K562 (cell line): Measurements from ENCODE around the gene METTL25B. TPM values are rescaled to one million over a fixed set of nuclear protein-coding genes. Genes with fewer than 3 reads are reported as not detected.

Experiments used
- BCOR ChIP-seq: fragments of 450-650 bp; IDR thresholded peaks from 2 replicates; pipeline ENCODE4 v1.6.1; 2016
- BDP1 ChIP-seq: IDR thresholded peaks from 3 replicates; pipeline ENCODE4 v1.6.1; 2011; ENCODE audit not compliant: insufficient read length, insufficient read depth
- CAMTA2 ChIP-seq: fragments of 250-450 bp; sonication (Bioruptor Pico); conservative IDR thresholded peaks from 2 replicates; pipeline ENCODE4 v1.5.1; 2022
- CEBPZ ChIP-seq: fragments of 150-350 bp; IDR thresholded peaks from 2 replicates; pipeline ENCODE4 v1.6.1; 2014; ENCODE audit warnings: low read depth, mild to moderate bottlenecking, low read length, borderline replicate concordance
- EHMT2 ChIP-seq: fragments of 450-650 bp; IDR thresholded peaks from 2 replicates; pipeline ENCODE4 v1.6.1; 2018; ENCODE audit warnings: antibody characterized with exemption
- ETS1 ChIP-seq: conservative IDR thresholded peaks from 2 replicates; pipeline ENCODE4 v1.6.1; 2011; ENCODE audit warnings: low read depth, mild to moderate bottlenecking, low read length; ENCODE audit not compliant: control insufficient read depth
- FOXA3 ChIP-seq, 2 experiments: fragments of 450-650 bp in 1 of 2; sonication (generic) in 1 of 2; formaldehyde crosslinking; IDR thresholded peaks in 1 of 2; conservative IDR thresholded peaks in 1 of 2; 2 replicates each; pipeline versions ENCODE4 v1.4.0 to v1.8.0; 2020 to 2022; ENCODE audit warnings: mild to moderate bottlenecking in 2 of 2, missing genetic modification reagents in 1 of 2
- KAT2B ChIP-seq: IDR thresholded peaks from one replicate; pipeline ENCODE4 v1.6.1; 2012; ENCODE audit warnings: low read depth, mild to moderate bottlenecking, control low read depth, inconsistent platforms, low read length, moderate library complexity
- KDM5B ChIP-seq: fragments of 200-600 bp; sonication (generic); IDR thresholded peaks from 2 replicates; pipeline ENCODE4 v1.6.1; 2012; ENCODE audit warnings: low read depth, mild to moderate bottlenecking, moderate library complexity, low read length, control low read depth, inconsistent platforms; ENCODE audit not compliant: insufficient replicate concordance
- LCOR ChIP-seq: sonication (generic); formaldehyde crosslinking; IDR thresholded peaks from 2 replicates; pipeline ENCODE4 v1.8.0; 2022; ENCODE audit warnings: mild to moderate bottlenecking, missing genetic modification reagents
- MAFG ChIP-seq: fragments of 450-650 bp; conservative IDR thresholded peaks from 2 replicates; pipeline ENCODE4 v1.6.1; 2016; ENCODE audit warnings: missing genetic modification characterization, missing compliant biosample characterization
- PCBP1 ChIP-seq: fragments of 200-400 bp; formaldehyde crosslinking; IDR thresholded peaks from 2 replicates; pipeline ENCODE4 v1.6.1; 2018; ENCODE audit warnings: mild to moderate bottlenecking, low read depth, low read length; ENCODE audit not compliant: poor library complexity, severe bottlenecking
- POLR3G ChIP-seq: IDR thresholded peaks from 2 replicates; pipeline ENCODE4 v1.6.1; 2011; ENCODE audit not compliant: insufficient read length, insufficient replicate concordance; ENCODE audit errors: extremely low read depth
- PYGO2 ChIP-seq: fragments of 450-650 bp; IDR thresholded peaks from 2 replicates; pipeline ENCODE4 v1.6.1; 2016; ENCODE audit warnings: mild to moderate bottlenecking, missing genetic modification characterization, moderate library complexity, missing compliant biosample characterization
- SFPQ ChIP-seq: fragments of 200-400 bp; formaldehyde crosslinking; IDR thresholded peaks from 2 replicates; pipeline ENCODE4 v1.6.1; 2017; ENCODE audit warnings: mild to moderate bottlenecking, low read depth, low read length, moderate library complexity
- SIN3B ChIP-seq: fragments of 450-650 bp; IDR thresholded peaks from 2 replicates; pipeline ENCODE4 v1.6.1; 2017; ENCODE audit warnings: low read depth, mild to moderate bottlenecking, moderate library complexity
- SMARCA4 ChIP-seq: fragments of 450-650 bp; IDR thresholded peaks from 2 replicates; pipeline ENCODE4 v1.6.1; 2016
- TAF15 ChIP-seq: fragments of 200-400 bp; formaldehyde crosslinking; IDR thresholded peaks from 2 replicates; pipeline ENCODE4 v1.6.1; 2017; ENCODE audit warnings: mild to moderate bottlenecking, low read depth, low read length, moderate library complexity
- TCF7 ChIP-seq: sonication (generic); IDR thresholded peaks from 2 replicates; pipeline ENCODE4 v1.6.1; 2016; ENCODE audit warnings: antibody characterized with exemption, borderline replicate concordance
- ZBTB17 ChIP-seq: fragments of 450-650 bp; formaldehyde crosslinking; IDR thresholded peaks from 2 replicates; pipeline ENCODE4 v1.4.0; 2020; ENCODE audit warnings: mild to moderate bottlenecking
- ZNF184 ChIP-seq: sonication (generic); formaldehyde crosslinking; IDR thresholded peaks from 2 replicates; pipeline ENCODE4 v1.5.0; 2020; ENCODE audit warnings: missing genetic modification reagents
- ZNF24 ChIP-seq: fragments of 450-650 bp; IDR thresholded peaks from 2 replicates; pipeline ENCODE4 v1.6.1; 2016
- ZNF324 ChIP-seq: fragments of 250-450 bp; sonication (Bioruptor Pico); IDR thresholded peaks from 2 replicates; pipeline ENCODE4 v1.4.0; 2020; ENCODE audit warnings: mild to moderate bottlenecking
- polyA plus RNA-seq, 8 experiments: library from polyadenylated mRNA; depleted of rRNA in 4 of 8; stranded (reverse) in 5 of 8; unstranded in 3 of 8; fragments of >200 nt; fragmentation: Nextera tagmentation in 2 of 8; fragmentation: Illumina TruSeq in 1 of 8; extraction: Ambion mirVana in 2 of 8; extraction: Trizol in 1 of 8; gene quantifications; 2 replicates each; pipeline versions ENCODE4 v1.2.1 to v1.2.3, GENCODE V29; 2011 to 2014; ENCODE audit warnings: inconsistent platforms in 1 of 8, missing spikeins in 1 of 8
- total RNA-seq, 7 experiments: library from RNA; depleted of rRNA in 6 of 7; stranded (reverse); fragments of >200 nt in 6 of 7; fragmentation: Illumina TruSeq in 2 of 7; extraction: Trizol in 2 of 7; gene quantifications; 2 replicates each; pipeline versions ENCODE4 v1.2.1 to v1.2.3, GENCODE V29; 2011 to 2021; ENCODE audit warnings: low replicate concordance in 1 of 7

METTL25B gene
- total and polyA plus RNA-seq, 9 of the 15 experiments (the other 6 are each of a cell fraction or from before 2014, with no cell fraction given): 7.7 to 48.3 (median 33.1) TPM

GRCh38 chr1:156728599-156729462 is 562 bp downstream of the METTL25B start, which contains the start of gene ISG20L2 (continued):
- no peak for TF ChIP-seq KAT2B
- peak; percentile 64 for TF ChIP-seq KDM5B
- no peak for TF ChIP-seq PYGO2 (tag)
- TF ChIP-seq TCF7: no peak
- TF ChIP-seq POLR3G: no peak
- no peak for TF ChIP-seq ZNF324 (CRISPR knock-in tag)
- no peak for TF ChIP-seq PCBP1
- TF ChIP-seq ZBTB17 (CRISPR knock-in tag): peak; percentile 72; the same call in 1 of the 2 replicates
- no peak for TF ChIP-seq MAFG (tag)
- no peak for TF ChIP-seq CAMTA2 (CRISPR knock-in tag)
- no peak for TF ChIP-seq BCOR
- peak; percentile 71; the same call in 1 of the 2 replicates for TF ChIP-seq ETS1
- no peak for TF ChIP-seq CEBPZ
- no peak for TF ChIP-seq SMARCA4
- peak; percentile 89 for TF ChIP-seq SIN3B
- TF ChIP-seq ZNF24: 0 out of 2 replicates have a peak, but pooled peaks have one; percentile 9
- no peak for TF ChIP-seq BDP1
- TF ChIP-seq ZNF184 (CRISPR knock-in tag): no peak
- no peak for TF ChIP-seq FOXA3 (CRISPR knock-in tag; conservative IDR thresholded peaks at IDR 0.05 in 1 of 2, IDR thresholded peaks at IDR 0.05 in 1 of 2)
- TF ChIP-seq EHMT2: no peak
- TF ChIP-seq LCOR (CRISPR knock-in tag): no peak
- no peak for TF ChIP-seq TAF15
- TF ChIP-seq SFPQ: no peak
